Stomach smooth muscle (tissue), 2 donors: ENCODE data around the gene VIPR2.

Experiments
- H3K27ac ChIP-seq: one replicate; pipeline ENCODE4 v1.7.0; 2013; ENCODE audit warnings: mild to moderate bottlenecking, low read length, inconsistent platforms
- H3K27me3 ChIP-seq, 2 donors: one replicate each; pipeline ENCODE4 v1.7.0; 2013; ENCODE audit warnings: low read length in 2 of 2; ENCODE audit not compliant: insufficient read depth in 2 of 2, control insufficient read depth in 1 of 2
- H3K36me3 ChIP-seq, 2 donors: one replicate each; pipeline ENCODE4 v1.7.0; 2013; ENCODE audit warnings: low read length in 2 of 2; ENCODE audit not compliant: control insufficient read depth in 2 of 2, insufficient read depth in 2 of 2
- H3K4me1 ChIP-seq: one replicate; pipeline ENCODE4 v1.7.0; 2013; ENCODE audit warnings: low read length; ENCODE audit not compliant: control insufficient read depth, insufficient read depth
- H3K4me3 ChIP-seq, 2 donors: one replicate each; pipeline ENCODE4 v1.7.0; 2013; ENCODE audit warnings: low read length in 2 of 2
- H3K9ac ChIP-seq, 2 donors: one replicate each; pipeline ENCODE4 v1.7.0; 2013; ENCODE audit warnings: low read length in 2 of 2, mild to moderate bottlenecking in 1 of 2
- H3K9me3 ChIP-seq, 2 donors: one replicate each; pipeline ENCODE4 v1.7.0; 2013; ENCODE audit warnings: low read length in 2 of 2; ENCODE audit not compliant: control insufficient read depth in 2 of 2
- donor health status: healthy.
- donor health status: Pancreatic carcinoma.

Gene VIPR2

DNA sequence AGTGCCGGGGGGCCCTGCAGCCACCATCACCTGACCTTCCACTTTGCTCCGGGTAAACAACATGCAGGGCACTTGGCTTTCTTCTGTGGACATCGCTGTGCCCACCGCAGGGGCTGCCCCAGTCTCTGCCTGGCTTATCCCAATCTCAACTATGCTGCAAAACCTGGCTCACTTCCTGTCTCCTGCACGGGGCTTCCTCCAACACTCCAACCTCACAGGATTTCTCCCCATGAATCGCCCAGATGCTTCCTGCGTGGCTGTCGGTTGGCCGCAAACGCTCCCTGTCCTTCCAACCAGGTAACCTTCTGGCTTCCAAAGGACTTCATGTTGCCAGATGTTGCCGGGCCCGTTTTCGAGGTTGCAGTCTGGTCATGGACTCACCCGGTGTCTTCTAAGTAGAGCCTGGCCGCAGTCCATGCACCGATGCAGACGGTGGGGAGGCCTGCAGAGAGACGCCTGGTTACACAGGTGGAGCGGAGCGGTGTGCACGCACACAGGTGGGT lies 109.0 kb downstream of the VIPR2 start:
- H3K27me3 ChIP-seq = peaks cover 6 to 22% of the 10 kb centered on the region in 2 donors
- no peaks in the 10 kb centered on the region for H3K9me3 ChIP-seq
- H3K36me3 ChIP-seq = peaks cover 0 to 4% of the 10 kb centered on the region in 2 donors
- H3K4me1 ChIP-seq = peaks cover 10% of the 10 kb centered on the region
- no peak overlapping the region for H3K9ac ChIP-seq
- H3K27ac ChIP-seq = no peak overlapping the region
- no peak overlapping the region for H3K4me3 ChIP-seq

DNA sequence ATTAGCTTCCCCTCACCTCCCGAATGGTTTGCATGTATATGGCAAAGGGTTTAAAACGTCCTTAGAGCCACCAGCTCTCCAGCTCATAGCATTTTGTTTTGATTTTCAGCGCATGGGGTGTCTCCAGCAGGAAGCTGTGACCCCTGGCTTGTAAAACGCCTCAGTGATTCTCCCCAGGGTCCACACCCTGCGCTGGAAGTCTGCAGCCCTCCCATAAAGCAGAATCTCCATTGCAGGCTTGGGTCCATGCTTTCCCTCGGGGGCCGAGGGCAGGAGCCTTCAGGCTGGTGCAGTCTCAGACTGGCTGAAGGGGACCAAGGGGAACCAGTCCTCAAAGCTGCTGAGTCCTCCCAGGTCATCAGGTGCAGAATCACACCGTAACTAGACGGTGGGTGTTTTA lies 109.7 kb downstream of the VIPR2 start:
- H3K4me1 ChIP-seq = peaks cover 14% of the 10 kb centered on the region
- H3K4me3 ChIP-seq = no peak overlapping the region

DNA sequence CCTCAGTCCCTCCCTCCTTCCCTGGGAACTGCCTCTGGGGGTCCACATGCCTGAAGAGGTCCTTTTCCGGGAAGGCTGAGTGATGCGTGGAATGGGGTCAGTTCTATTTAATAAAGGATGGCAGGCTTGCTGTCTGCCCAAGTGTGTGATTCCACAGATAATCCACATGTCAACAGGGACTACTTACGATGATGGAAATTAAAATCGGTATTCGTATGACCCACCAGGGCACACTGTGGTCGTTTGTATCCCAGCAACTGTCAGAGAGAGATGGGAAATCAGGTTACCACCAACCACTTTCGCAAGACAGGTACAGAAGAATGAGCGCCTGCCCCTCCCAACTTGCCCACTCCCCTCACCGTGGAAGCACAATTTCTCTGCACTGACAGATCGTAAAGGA lies 110.3 kb downstream of the VIPR2 start:
- H3K4me3 ChIP-seq = no peak overlapping the region
- H3K27me3 ChIP-seq = peaks cover 10 to 16% of the 10 kb centered on the region in 2 donors
- H3K27ac ChIP-seq = no peak overlapping the region
- H3K9ac ChIP-seq = no peak overlapping the region
- peaks cover 0 to 4% of the 10 kb centered on the region in 2 donors for H3K36me3 ChIP-seq
- peaks cover 14% of the 10 kb centered on the region for H3K4me1 ChIP-seq
- H3K9me3 ChIP-seq = no peaks in the 10 kb centered on the region

More for the DNA sequence above, 109.7 kb downstream of the VIPR2 start:
- Histone ChIP-seq H3K27ac (no peak overlapping the region), H3K9me3 (no peaks in the 10 kb centered on the region), H3K36me3 (peaks cover 0 to 4% of the 10 kb centered on the region in 2 donors), H3K9ac (no peak overlapping the region), H3K27me3 (peaks cover 6 to 16% of the 10 kb centered on the region in 2 donors)

- Histone ChIP-seq H3K27me3 (peaks cover 10 to 16% of the 10 kb centered on the region in 2 donors), H3K36me3 (peaks cover 0 to 4% of the 10 kb centered on the region in 2 donors), H3K4me1 (peaks cover 14% of the 10 kb centered on the region), H3K9ac (no peak overlapping the region), H3K27ac (no peak overlapping the region), H3K4me3 (no peak overlapping the region), H3K9me3 (no peaks in the 10 kb centered on the region)
Observed at GRCh38 chr7:159033956-159034355, 110.7 kb downstream of the VIPR2 start.

DNA sequence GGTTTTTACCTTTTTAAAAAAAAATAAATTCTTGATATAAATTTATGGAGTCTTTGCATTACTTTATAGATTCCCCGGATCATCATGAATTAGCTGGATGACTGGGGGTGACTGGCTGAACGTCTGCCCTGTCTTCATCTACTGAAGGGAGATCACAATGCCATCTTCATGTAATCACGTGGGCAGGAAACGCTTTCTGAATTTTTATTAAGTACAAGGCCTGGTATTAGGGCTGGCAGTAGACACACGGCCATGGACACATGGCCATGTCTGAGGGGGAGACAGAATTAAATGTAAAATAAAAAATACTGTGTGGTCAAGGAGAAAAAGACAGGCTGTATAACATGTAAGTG lies 111.2 kb downstream of the VIPR2 start:
- H3K27ac ChIP-seq = no peak overlapping the region
- peaks cover 12 to 21% of the 10 kb centered on the region in 2 donors for H3K27me3 ChIP-seq

DNA sequence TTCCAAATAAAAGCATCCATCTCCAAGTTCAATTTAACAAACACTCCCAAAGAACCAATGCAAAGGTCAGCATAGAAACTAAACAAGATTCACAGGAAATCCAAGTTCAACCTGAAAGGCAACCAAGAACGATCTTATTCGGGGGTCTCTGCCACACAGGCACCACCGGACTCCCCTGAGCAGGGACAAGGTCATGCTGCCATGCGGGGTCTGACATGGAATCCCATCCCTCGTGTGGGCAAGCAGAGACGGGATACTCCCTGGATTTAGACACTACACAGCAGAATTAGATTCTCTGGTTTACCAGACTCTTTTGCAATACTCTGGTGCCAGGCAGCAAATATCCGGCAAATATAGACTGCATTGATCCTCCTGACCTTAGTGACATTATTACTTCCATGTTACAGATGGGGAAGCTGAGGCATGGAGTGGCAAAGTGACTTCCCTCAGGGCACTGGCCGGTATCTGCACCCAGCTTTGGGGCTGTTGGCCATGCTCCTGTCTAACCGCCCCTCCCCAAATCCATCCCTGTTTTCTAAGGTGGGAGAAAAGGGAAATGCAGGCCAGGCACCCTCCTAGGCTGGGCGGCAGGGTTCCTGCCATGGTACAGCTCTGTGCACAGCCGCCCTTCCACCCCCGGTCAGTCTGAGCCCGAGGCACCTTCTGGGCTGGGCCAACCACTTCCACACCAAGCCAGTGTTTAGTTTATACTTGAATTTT lies 111.8 kb downstream of the VIPR2 start:
- Histone ChIP-seq H3K4me1 (peaks cover 14% of the 10 kb centered on the region), H3K9me3 (no peaks in the 10 kb centered on the region), H3K9ac (no peak overlapping the region), H3K4me3 (no peak overlapping the region), H3K36me3 (peaks cover 0 to 4% of the 10 kb centered on the region in 2 donors), H3K27me3 (peaks cover 12 to 24% of the 10 kb centered on the region in 2 donors), H3K27ac (no peak overlapping the region)

More for the DNA sequence above, 111.2 kb downstream of the VIPR2 start:
- Histone ChIP-seq H3K4me1 (peaks cover 14% of the 10 kb centered on the region), H3K4me3 (no peak overlapping the region), H3K36me3 (peaks cover 0 to 4% of the 10 kb centered on the region in 2 donors), H3K9me3 (no peaks in the 10 kb centered on the region), H3K9ac (no peak overlapping the region)

DNA sequence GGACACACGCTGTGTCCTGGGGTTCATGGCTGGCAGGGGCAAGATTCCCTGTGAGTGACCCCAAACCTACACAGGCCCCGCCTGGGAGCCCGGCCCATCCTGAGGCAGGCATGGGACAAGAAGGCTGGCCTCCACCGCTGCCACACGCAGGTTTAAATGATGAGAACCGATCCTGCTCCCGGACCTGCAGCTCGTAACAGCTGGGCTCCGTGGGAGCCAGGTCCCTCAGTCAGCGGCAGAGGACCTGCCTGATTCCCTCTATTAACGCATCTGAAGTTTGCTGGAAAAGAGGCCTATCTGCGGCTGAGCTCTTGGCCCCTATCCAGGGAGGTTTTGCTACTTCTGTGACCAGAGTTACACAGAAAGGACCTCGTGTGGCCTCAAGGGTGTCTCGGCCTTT lies 112.3 kb downstream of the VIPR2 start:
- Histone ChIP-seq H3K4me3 (no peak overlapping the region), H3K4me1 (peaks cover 14% of the 10 kb centered on the region), H3K27me3 (peaks cover 17 to 24% of the 10 kb centered on the region in 2 donors), H3K9me3 (no peaks in the 10 kb centered on the region), H3K27ac (no peak overlapping the region), H3K36me3 (peaks cover 0 to 4% of the 10 kb centered on the region in 2 donors), H3K9ac (no peak overlapping the region)

DNA sequence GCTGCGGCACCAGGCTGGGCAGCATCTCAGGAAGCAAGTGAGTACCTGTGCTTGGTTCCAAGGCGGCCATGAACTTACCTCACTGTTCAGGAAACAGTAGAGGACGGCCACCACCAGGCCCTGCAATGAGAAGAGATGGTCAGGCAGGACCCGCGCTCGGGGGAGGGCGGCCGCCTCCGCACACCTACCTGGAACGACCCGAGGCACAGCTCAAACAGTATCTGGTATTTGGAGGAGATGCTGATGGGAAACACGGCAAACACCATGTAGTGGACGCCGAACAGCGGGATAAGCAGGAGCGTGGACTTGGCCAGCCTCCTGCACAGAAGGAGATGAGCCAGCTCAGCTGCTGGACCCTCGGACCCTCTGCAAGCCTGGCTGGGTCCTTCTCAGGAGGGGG lies 112.9 kb downstream of the VIPR2 start:
- Histone ChIP-seq H3K27me3 (peaks cover 15 to 25% of the 10 kb centered on the region in 2 donors), H3K36me3 (peaks cover 0 to 4% of the 10 kb centered on the region in 2 donors), H3K4me1 (peaks cover 14% of the 10 kb centered on the region), H3K27ac (no peak overlapping the region), H3K9me3 (no peaks in the 10 kb centered on the region), H3K9ac (no peak overlapping the region), H3K4me3 (peak overlapping the region in 1 of 2 donors; percentile 8)

- H3K27ac ChIP-seq = peak overlapping the region; percentile 55
- H3K9me3 ChIP-seq = no peaks in the 10 kb centered on the region
- H3K27me3 ChIP-seq = peaks cover 16 to 29% of the 10 kb centered on the region in 2 donors
- peak overlapping the region; percentile 56 to 75 for H3K4me3 ChIP-seq
- peaks cover 17% of the 10 kb centered on the region for H3K4me1 ChIP-seq
- H3K9ac ChIP-seq = peak overlapping the region in 1 of 2 donors; percentile 32
- peaks cover 0 to 3% of the 10 kb centered on the region in 2 donors for H3K36me3 ChIP-seq
Observed at GRCh38 chr7:159031135-159031701, 113.4 kb downstream of the VIPR2 start.

DNA sequence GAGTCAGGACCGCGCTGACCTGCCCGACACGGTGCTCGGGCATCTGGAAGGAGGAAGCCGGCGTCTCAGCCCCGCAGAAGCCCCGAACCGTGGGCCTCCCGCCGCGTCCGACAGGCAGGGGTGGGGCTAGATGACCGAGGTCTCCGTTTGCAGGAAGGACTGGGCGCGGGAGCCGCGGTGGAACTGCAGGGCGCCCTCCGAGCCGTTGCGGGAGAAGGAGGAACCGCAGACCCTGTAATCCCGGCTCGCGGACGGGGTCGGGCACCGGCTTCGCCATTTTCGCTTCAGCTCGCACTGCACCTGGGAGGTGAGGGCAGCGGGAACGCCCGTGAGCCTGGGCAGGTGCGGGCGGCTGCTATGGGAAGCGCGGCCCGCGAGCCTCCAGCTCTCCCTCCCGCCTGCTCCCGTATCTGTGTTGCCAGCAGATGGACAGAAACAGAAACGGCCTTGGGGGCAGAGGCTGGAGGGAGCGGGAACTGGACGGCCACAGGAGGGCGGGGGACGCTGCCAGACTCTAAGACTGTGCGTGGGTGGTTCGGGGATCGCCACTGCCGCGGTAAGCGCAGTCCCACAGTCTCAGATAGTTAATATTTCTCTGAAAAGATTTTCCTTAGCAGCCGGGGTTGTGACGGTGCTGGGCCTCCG lies 114.1 kb downstream of the VIPR2 start:
- Histone ChIP-seq H3K9me3 (no peaks in the 10 kb centered on the region), H3K9ac (peak overlapping the region; percentile 32 to 36), H3K36me3 (peaks cover 0 to 2% of the 10 kb centered on the region in 2 donors), H3K4me3 (peak overlapping the region; percentile 56 to 75), H3K27ac (peak overlapping the region; percentile 55), H3K4me1 (peaks cover 17% of the 10 kb centered on the region), H3K27me3 (peaks cover 15 to 27% of the 10 kb centered on the region in 2 donors)
